Measurements from ENCODE around the gene ATP6V0A4. TPM values are rescaled to one million over a fixed set of nuclear protein-coding genes. Genes with fewer than 3 reads are reported as not detected.

Gene ATP6V0A4
- total RNA-seq, 1 donor from 2014 or later, result 0.25 TPM

- H3K27ac Mint-ChIP-seq (ENCODE audit: unreplicated experiment), result no peak overlapping the region
- Histone ChIP-seq H3K4me1 (ENCODE audit: insufficient read depth, low read length) (peaks cover 2% of the 10 kb centered on the region), H3K27me3 (ENCODE audit: insufficient read depth, low read length) (peaks cover 4% of the 10 kb centered on the region), H3K36me3 (ENCODE audit: insufficient read depth, low read length) (no peaks in the 10 kb centered on the region), H3K4me3 (ENCODE audit: insufficient read depth, low read depth, low read length) (no peak overlapping the region), H3K4me2 (ENCODE audit: low read length) (no peak overlapping the region), H2AFZ (ENCODE audit: low read depth, low read length) (no peak overlapping the region), H4K20me1 (ENCODE audit: insufficient read depth, low read length) (no peaks in the 10 kb centered on the region), H3K9me3 (ENCODE audit: insufficient read depth, low read depth, low read length) (no peaks in the 10 kb centered on the region), H3K9ac (ENCODE audit: low read length) (no peak overlapping the region), H3K79me2 (ENCODE audit: insufficient read depth, low read length) (no peaks in the 10 kb centered on the region), H3K27ac (ENCODE audit: low read depth, low read length) (no peak overlapping the region)
- H3K27me3 Mint-ChIP-seq (ENCODE audit: low read depth, unreplicated experiment), result no peaks in the 10 kb centered on the region
- H3K36me3 Mint-ChIP-seq (ENCODE audit: low read depth, unreplicated experiment), result peaks cover 7% of the 10 kb centered on the region
- FAIRE-seq, result no peak
- no peak overlapping the region for H3K4me3 Mint-ChIP-seq (ENCODE audit: unreplicated experiment)
- H3K4me1 Mint-ChIP-seq (ENCODE audit: low read depth, unreplicated experiment), result peaks cover 29% of the 10 kb centered on the region
- no peak for TF ChIP-seq EZH2 (IDR thresholded peaks at IDR 0.05; ENCODE audit: insufficient read depth, low read length)
- TF ChIP-seq, protein P1, sequence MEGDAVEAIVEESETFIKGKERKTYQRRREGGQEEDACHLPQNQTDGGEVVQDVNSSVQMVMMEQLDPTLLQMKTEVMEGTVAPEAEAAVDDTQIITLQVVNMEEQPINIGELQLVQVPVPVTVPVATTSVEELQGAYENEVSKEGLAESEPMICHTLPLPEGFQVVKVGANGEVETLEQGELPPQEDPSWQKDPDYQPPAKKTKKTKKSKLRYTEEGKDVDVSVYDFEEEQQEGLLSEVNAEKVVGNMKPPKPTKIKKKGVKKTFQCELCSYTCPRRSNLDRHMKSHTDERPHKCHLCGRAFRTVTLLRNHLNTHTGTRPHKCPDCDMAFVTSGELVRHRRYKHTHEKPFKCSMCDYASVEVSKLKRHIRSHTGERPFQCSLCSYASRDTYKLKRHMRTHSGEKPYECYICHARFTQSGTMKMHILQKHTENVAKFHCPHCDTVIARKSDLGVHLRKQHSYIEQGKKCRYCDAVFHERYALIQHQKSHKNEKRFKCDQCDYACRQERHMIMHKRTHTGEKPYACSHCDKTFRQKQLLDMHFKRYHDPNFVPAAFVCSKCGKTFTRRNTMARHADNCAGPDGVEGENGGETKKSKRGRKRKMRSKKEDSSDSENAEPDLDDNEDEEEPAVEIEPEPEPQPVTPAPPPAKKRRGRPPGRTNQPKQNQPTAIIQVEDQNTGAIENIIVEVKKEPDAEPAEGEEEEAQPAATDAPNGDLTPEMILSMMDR (IDR thresholded peaks at IDR 0.05; ENCODE audit: insufficient read depth, low read depth, low read length), result no peak
- H3K9me3 Mint-ChIP-seq (ENCODE audit: unreplicated experiment), result no peaks in the 10 kb centered on the region
- DNase-seq (ENCODE audit: low read depth), result no peak
These were observed 130.3 kb downstream of the ATP6V0A4 start for GRCh38 chr7:138667535-138668228.

GRCh38 chr7:138666385-138666784 lies 131.6 kb downstream of the ATP6V0A4 start:
- H3K9me3 Mint-ChIP-seq (ENCODE audit: unreplicated experiment), result no peaks in the 10 kb centered on the region
- Histone ChIP-seq H3K9me3 (ENCODE audit: insufficient read depth, low read depth, low read length) (no peaks in the 10 kb centered on the region), H3K4me1 (ENCODE audit: insufficient read depth, low read length) (peaks cover 2% of the 10 kb centered on the region), H3K79me2 (ENCODE audit: insufficient read depth, low read length) (no peaks in the 10 kb centered on the region), H3K27ac (ENCODE audit: low read depth, low read length) (no peak overlapping the region), H2AFZ (ENCODE audit: low read depth, low read length) (no peak overlapping the region), H3K4me3 (ENCODE audit: insufficient read depth, low read depth, low read length) (no peak overlapping the region), H3K27me3 (ENCODE audit: insufficient read depth, low read length) (peaks cover 6% of the 10 kb centered on the region), H3K4me2 (ENCODE audit: low read length) (no peak overlapping the region), H4K20me1 (ENCODE audit: insufficient read depth, low read length) (no peaks in the 10 kb centered on the region), H3K36me3 (ENCODE audit: insufficient read depth, low read length) (no peaks in the 10 kb centered on the region), H3K9ac (ENCODE audit: low read length) (no peak overlapping the region)
- no peaks in the 10 kb centered on the region for H3K27me3 Mint-ChIP-seq (ENCODE audit: low read depth, unreplicated experiment)
- TF ChIP-seq, protein P1 (IDR thresholded peaks at IDR 0.05; ENCODE audit: insufficient read depth, low read depth, low read length), result no peak
- no peak for TF ChIP-seq EZH2 (IDR thresholded peaks at IDR 0.05; ENCODE audit: insufficient read depth, low read length)
- H3K4me1 Mint-ChIP-seq (ENCODE audit: low read depth, unreplicated experiment), result peaks cover 34% of the 10 kb centered on the region
- no peak for FAIRE-seq
- no peak overlapping the region for H3K27ac Mint-ChIP-seq (ENCODE audit: unreplicated experiment)
- peaks cover 7% of the 10 kb centered on the region for H3K36me3 Mint-ChIP-seq (ENCODE audit: low read depth, unreplicated experiment)
- H3K4me3 Mint-ChIP-seq (ENCODE audit: unreplicated experiment), result no peak overlapping the region
- DNase-seq (ENCODE audit: low read depth), result peak; percentile 7

DNA sequence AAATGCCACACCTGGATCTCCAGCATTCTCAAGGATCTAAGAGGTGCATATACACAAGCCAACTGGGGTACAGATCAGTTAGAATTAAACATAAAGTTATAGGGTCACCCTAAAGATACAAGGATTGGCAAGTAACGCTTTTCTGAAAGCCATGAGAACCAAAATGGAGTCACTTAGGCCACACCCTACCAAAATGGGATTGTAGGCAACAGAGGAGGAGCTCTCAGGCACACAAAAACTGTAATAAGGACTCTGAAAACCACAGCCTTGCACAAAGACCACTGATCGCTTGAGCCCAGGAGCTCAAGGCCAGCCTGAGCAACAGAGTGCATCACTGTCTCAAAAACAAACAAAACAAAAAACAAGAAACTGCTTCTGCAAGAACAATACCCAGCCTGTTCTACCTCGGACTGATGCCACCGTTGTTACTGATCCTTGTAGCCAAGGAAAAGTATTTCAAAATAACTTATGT lies 132.3 kb downstream of the ATP6V0A4 start:
- no peak overlapping the region for H3K4me3 ChIP-seq (ENCODE audit: insufficient read depth, low read depth, low read length)
- Mint-ChIP-seq H3K4me1 (ENCODE audit: low read depth, unreplicated experiment) (peaks cover 40% of the 10 kb centered on the region), H3K36me3 (ENCODE audit: low read depth, unreplicated experiment) (peaks cover 7% of the 10 kb centered on the region), H3K27me3 (ENCODE audit: low read depth, unreplicated experiment) (no peaks in the 10 kb centered on the region), H3K4me3 (ENCODE audit: unreplicated experiment) (peak overlapping the region; percentile 70), H3K27ac (ENCODE audit: unreplicated experiment) (no peak overlapping the region), H3K9me3 (ENCODE audit: unreplicated experiment) (no peaks in the 10 kb centered on the region)
- no peak for TF ChIP-seq EZH2 (IDR thresholded peaks at IDR 0.05; ENCODE audit: insufficient read depth, low read length)
- TF ChIP-seq, protein P1 (IDR thresholded peaks at IDR 0.05; ENCODE audit: insufficient read depth, low read depth, low read length), result no peak
- H4K20me1 ChIP-seq (ENCODE audit: insufficient read depth, low read length), result no peaks in the 10 kb centered on the region
- H2AFZ ChIP-seq (ENCODE audit: low read depth, low read length), result no peak overlapping the region
- H3K27me3 ChIP-seq (ENCODE audit: insufficient read depth, low read length), result peaks cover 7% of the 10 kb centered on the region
- no peaks in the 10 kb centered on the region for H3K9me3 ChIP-seq (ENCODE audit: insufficient read depth, low read depth, low read length)
- no peaks in the 10 kb centered on the region for H3K36me3 ChIP-seq (ENCODE audit: insufficient read depth, low read length)
- H3K27ac ChIP-seq (ENCODE audit: low read depth, low read length), result no peak overlapping the region
- no peak overlapping the region for H3K9ac ChIP-seq (ENCODE audit: low read length)
- H3K4me1 ChIP-seq (ENCODE audit: insufficient read depth, low read length), result peaks cover 2% of the 10 kb centered on the region
- no peaks in the 10 kb centered on the region for H3K79me2 ChIP-seq (ENCODE audit: insufficient read depth, low read length)
- no peak for DNase-seq (ENCODE audit: low read depth)
- H3K4me2 ChIP-seq (ENCODE audit: low read length), result no peak overlapping the region
- no peak for FAIRE-seq

Measured in astrocyte (in vitro differentiated cells and primary cell).